WTC11 (cell line): ENCODE measurements around the gene ROBO1. TPM values are rescaled to one million over a fixed set of nuclear protein-coding genes. Genes with fewer than 3 reads are reported as not detected.

Source experiments
- ATAC-seq: fragments of 200-7000 bp; cut with Tn5 transposase; 2 replicates; pipeline ENCODE4 v1.10.0; 2021; ENCODE audit warnings: mild to moderate bottlenecking, moderate library complexity
- CTCF ChIA-PET: fragments of 300-600 bp; sonication (Branson Sonifier 250); formaldehyde crosslinking; loops from one replicate; lab custom pipeline; 2021; ENCODE audit warnings: antibody characterized with exemption; lab: Charles Lee
- POLR2A ChIA-PET: fragments of 350-600 bp; sonication (Branson Sonifier 250); formaldehyde crosslinking; loops from one replicate; lab custom pipeline; 2021; ENCODE audit warnings: antibody characterized with exemption; lab: Charles Lee
- DNase-seq: peaks from one replicate; pipeline ENCODE4 v3.0.0; 2021; ENCODE audit warnings: low spot score
- H3K27ac Mint-ChIP-seq: 2 replicates; pipeline ENCODE4 v1.8.0; 2021; ENCODE audit warnings: mixed read lengths
- H3K27me3 Mint-ChIP-seq: 2 replicates; pipeline ENCODE4 v1.8.0; 2021; ENCODE audit warnings: low read depth, mild to moderate bottlenecking, moderate library complexity, mixed read lengths
- H3K36me3 Mint-ChIP-seq: 2 replicates; pipeline ENCODE4 v1.8.0; 2021; ENCODE audit warnings: mixed read lengths
- H3K4me1 Mint-ChIP-seq: 2 replicates; pipeline ENCODE4 v1.8.0; 2022; ENCODE audit warnings: mixed read lengths
- H3K4me3 Mint-ChIP-seq: 2 replicates; pipeline ENCODE4 v1.8.0; 2021; ENCODE audit warnings: mild to moderate bottlenecking, moderate library complexity, mixed read lengths
- H3K9me3 Mint-ChIP-seq: 2 replicates; pipeline ENCODE4 v1.8.0; 2021; ENCODE audit warnings: mixed read lengths
- ATF1 ChIP-seq: sonication (generic); formaldehyde crosslinking; IDR thresholded peaks from 2 replicates; pipeline ENCODE4 v1.8.1; 2023; ENCODE audit warnings: mild to moderate bottlenecking, moderate library complexity, missing genetic modification reagents
- FOXP1 ChIP-seq: sonication (generic); formaldehyde crosslinking; IDR thresholded peaks from 2 replicates; pipeline ENCODE4 v1.8.0; 2022; ENCODE audit warnings: missing genetic modification reagents, mild to moderate bottlenecking, moderate library complexity, borderline replicate concordance
- OVOL2 ChIP-seq: fragments of 250-450 bp; sonication (Bioruptor Pico); IDR thresholded peaks from 2 replicates; pipeline ENCODE4 v1.9.0; 2021; ENCODE audit warnings: mild to moderate bottlenecking, borderline replicate concordance
- SOX15 ChIP-seq: fragments of 250-450 bp; sonication (Bioruptor Pico); IDR thresholded peaks from 2 replicates; pipeline ENCODE4 v1.9.0; 2021; ENCODE audit warnings: mild to moderate bottlenecking
- ZBTB21 ChIP-seq: sonication (generic); formaldehyde crosslinking; IDR thresholded peaks from 2 replicates; pipeline ENCODE4 v1.8.1; 2023; ENCODE audit warnings: mild to moderate bottlenecking, missing genetic modification reagents, borderline replicate concordance
- ZNF138 ChIP-seq: sonication (generic); formaldehyde crosslinking; conservative IDR thresholded peaks from 2 replicates; pipeline ENCODE4 v1.8.1; 2022; ENCODE audit warnings: mild to moderate bottlenecking, moderate library complexity, missing genetic modification reagents
- ZNF416 ChIP-seq: fragments of 250-450 bp; sonication (Bioruptor Pico); IDR thresholded peaks from 2 replicates; pipeline ENCODE4 v1.9.0; 2021; ENCODE audit warnings: mild to moderate bottlenecking, inconsistent platforms
- total RNA-seq: library from RNA; stranded (reverse); gene quantifications from 3 replicates; pipeline ENCODE4 v1.2.3, GENCODE V29; 2021
- TF ChIP-seq, protein P1 (sequence below): sonication (generic); formaldehyde crosslinking; IDR thresholded peaks from 2 replicates; pipeline ENCODE4 v1.8.0; 2022; ENCODE audit warnings: mild to moderate bottlenecking, missing genetic modification reagents
- TF ChIP-seq, protein P2 (sequence below): sonication (generic); formaldehyde crosslinking; IDR thresholded peaks from 2 replicates; pipeline ENCODE4 v1.8.1; 2023; ENCODE audit warnings: mild to moderate bottlenecking, missing genetic modification reagents, moderate library complexity
- TF ChIP-seq, protein P3 (sequence below): sonication (generic); formaldehyde crosslinking; IDR thresholded peaks from 2 replicates; pipeline ENCODE4 v1.8.1; 2023; ENCODE audit warnings: mild to moderate bottlenecking, missing genetic modification reagents, borderline replicate concordance
- TF ChIP-seq, protein P4 (sequence below): sonication (generic); formaldehyde crosslinking; IDR thresholded peaks from 2 replicates; pipeline ENCODE4 v1.8.0; 2022; ENCODE audit warnings: mild to moderate bottlenecking, missing genetic modification reagents
- TF ChIP-seq, protein P5 (sequence below): sonication (generic); formaldehyde crosslinking; IDR thresholded peaks from 2 replicates; pipeline ENCODE4 v1.8.1; 2023; ENCODE audit warnings: mild to moderate bottlenecking, missing genetic modification reagents, moderate library complexity
- TF ChIP-seq, protein P6 (sequence below): sonication (generic); formaldehyde crosslinking; IDR thresholded peaks from 2 replicates; pipeline ENCODE4 v1.8.1; 2022; ENCODE audit warnings: mild to moderate bottlenecking, moderate library complexity, missing genetic modification reagents
- TF ChIP-seq, protein P7 (sequence below): sonication (generic); formaldehyde crosslinking; IDR thresholded peaks from 2 replicates; pipeline ENCODE4 v1.8.1; 2023; ENCODE audit warnings: mild to moderate bottlenecking, missing genetic modification reagents
- TF ChIP-seq, protein P8 (sequence below): sonication (generic); formaldehyde crosslinking; IDR thresholded peaks from 2 replicates; pipeline ENCODE4 v1.8.0; 2023; ENCODE audit warnings: missing genetic modification reagents, mild to moderate bottlenecking, borderline replicate concordance

ROBO1 gene
- total RNA-seq, 1 experiment from 2014 or later = 90.9 TPM

DNA sequence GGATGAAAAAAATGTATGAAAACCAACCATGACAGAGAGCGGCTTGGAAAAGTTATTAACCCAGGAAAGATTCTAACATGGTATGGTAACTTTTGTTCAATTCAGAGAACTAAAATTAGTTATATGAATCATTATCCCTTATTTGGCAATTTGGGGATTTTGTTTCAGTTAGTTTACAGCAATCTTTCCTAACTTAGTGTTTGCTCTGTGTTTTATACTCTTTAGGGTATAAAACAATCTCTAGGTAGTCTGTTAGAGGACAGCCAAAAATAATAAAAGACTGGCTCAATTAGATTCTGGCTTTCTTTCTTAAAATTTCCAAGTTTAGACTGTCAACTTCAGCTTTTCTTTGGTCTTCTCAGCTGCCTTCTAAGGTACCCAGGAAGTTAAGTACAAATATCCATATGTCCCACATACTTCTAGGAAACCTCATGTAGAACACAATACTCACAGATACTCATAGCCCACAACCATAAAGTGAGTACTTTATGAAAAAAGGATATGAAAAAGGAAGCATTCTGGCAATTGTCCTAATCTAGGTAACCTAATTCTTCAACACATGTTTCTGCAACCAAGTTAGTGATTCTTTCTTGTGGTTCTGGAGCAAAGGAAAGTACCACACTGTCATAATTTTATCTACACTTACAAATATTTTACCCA lies 849.3 kb downstream of the ROBO1 start (continued):
- TF ChIP-seq, protein P1, sequence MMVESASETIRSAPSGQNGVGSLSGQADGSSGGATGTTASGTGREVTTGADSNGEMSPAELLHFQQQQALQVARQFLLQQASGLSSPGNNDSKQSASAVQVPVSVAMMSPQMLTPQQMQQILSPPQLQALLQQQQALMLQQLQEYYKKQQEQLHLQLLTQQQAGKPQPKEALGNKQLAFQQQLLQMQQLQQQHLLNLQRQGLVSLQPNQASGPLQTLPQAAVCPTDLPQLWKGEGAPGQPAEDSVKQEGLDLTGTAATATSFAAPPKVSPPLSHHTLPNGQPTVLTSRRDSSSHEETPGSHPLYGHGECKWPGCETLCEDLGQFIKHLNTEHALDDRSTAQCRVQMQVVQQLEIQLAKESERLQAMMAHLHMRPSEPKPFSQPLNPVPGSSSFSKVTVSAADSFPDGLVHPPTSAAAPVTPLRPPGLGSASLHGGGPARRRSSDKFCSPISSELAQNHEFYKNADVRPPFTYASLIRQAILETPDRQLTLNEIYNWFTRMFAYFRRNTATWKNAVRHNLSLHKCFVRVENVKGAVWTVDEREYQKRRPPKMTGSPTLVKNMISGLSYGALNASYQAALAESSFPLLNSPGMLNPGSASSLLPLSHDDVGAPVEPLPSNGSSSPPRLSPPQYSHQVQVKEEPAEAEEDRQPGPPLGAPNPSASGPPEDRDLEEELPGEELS (CRISPR knock-in tag) = no peak
- TF ChIP-seq SOX15 (CRISPR knock-in tag) (no peak), ZBTB21 (CRISPR knock-in tag) (no peak)

DNA sequence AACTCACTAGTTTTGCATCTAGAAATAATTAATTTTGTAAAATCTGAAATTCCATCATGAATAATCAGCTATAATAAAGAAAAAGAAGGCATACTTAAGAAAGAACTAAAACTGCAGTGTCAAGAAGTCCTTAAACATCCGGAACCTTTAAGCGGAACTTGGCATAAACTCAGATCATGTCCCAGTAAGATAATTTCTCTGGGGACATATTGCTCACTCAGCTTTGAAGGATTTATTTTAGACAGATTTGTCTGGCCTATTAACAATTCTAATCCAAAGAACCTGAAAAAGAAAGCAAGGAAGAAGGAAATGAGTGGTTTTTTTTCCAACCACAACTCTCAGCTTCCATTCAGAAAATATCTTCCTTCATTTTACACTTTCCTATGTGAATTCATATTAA lies 850.3 kb downstream of the ROBO1 start:
- Mint-ChIP-seq H3K4me1 (peaks cover 9% of the 10 kb centered on the region), H3K9me3 (no peaks in the 10 kb centered on the region), H3K27ac (no peak overlapping the region), H3K4me3 (no peak overlapping the region), H3K27me3 (no peaks in the 10 kb centered on the region)
- no peak for ATAC-seq
- CTCF ChIA-PET = no interaction called here
- DNase-seq = no peak
- POLR2A ChIA-PET = interaction anchor here (0.6 to 0.7 kb wide), 2 partner anchors 136 to 678 kb away, joined by 3 read pairs; no protein-coding TSS in a partner anchor
- TF ChIP-seq, protein P2, sequence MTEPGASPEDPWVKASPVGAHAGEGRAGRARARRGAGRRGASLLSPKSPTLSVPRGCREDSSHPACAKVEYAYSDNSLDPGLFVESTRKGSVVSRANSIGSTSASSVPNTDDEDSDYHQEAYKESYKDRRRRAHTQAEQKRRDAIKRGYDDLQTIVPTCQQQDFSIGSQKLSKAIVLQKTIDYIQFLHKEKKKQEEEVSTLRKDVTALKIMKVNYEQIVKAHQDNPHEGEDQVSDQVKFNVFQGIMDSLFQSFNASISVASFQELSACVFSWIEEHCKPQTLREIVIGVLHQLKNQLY (CRISPR knock-in tag) = no peak
- TF ChIP-seq, protein P3, sequence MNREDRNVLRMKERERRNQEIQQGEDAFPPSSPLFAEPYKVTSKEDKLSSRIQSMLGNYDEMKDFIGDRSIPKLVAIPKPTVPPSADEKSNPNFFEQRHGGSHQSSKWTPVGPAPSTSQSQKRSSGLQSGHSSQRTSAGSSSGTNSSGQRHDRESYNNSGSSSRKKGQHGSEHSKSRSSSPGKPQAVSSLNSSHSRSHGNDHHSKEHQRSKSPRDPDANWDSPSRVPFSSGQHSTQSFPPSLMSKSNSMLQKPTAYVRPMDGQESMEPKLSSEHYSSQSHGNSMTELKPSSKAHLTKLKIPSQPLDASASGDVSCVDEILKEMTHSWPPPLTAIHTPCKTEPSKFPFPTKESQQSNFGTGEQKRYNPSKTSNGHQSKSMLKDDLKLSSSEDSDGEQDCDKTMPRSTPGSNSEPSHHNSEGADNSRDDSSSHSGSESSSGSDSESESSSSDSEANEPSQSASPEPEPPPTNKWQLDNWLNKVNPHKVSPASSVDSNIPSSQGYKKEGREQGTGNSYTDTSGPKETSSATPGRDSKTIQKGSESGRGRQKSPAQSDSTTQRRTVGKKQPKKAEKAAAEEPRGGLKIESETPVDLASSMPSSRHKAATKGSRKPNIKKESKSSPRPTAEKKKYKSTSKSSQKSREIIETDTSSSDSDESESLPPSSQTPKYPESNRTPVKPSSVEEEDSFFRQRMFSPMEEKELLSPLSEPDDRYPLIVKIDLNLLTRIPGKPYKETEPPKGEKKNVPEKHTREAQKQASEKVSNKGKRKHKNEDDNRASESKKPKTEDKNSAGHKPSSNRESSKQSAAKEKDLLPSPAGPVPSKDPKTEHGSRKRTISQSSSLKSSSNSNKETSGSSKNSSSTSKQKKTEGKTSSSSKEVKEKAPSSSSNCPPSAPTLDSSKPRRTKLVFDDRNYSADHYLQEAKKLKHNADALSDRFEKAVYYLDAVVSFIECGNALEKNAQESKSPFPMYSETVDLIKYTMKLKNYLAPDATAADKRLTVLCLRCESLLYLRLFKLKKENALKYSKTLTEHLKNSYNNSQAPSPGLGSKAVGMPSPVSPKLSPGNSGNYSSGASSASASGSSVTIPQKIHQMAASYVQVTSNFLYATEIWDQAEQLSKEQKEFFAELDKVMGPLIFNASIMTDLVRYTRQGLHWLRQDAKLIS (CRISPR knock-in tag) = no peak
- TF ChIP-seq ATF1 (no peak), ZNF138 (no peak)
- TF ChIP-seq, protein P4, sequence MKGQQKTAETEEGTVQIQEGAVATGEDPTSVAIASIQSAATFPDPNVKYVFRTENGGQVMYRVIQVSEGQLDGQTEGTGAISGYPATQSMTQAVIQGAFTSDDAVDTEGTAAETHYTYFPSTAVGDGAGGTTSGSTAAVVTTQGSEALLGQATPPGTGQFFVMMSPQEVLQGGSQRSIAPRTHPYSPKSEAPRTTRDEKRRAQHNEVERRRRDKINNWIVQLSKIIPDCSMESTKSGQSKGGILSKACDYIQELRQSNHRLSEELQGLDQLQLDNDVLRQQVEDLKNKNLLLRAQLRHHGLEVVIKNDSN = no peak
- TF ChIP-seq, protein P5, sequence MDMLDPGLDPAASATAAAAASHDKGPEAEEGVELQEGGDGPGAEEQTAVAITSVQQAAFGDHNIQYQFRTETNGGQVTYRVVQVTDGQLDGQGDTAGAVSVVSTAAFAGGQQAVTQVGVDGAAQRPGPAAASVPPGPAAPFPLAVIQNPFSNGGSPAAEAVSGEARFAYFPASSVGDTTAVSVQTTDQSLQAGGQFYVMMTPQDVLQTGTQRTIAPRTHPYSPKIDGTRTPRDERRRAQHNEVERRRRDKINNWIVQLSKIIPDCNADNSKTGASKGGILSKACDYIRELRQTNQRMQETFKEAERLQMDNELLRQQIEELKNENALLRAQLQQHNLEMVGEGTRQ (CRISPR knock-in tag) = no peak
- TF ChIP-seq, all 79 proteins: peak for 0
- H3K36me3 Mint-ChIP-seq = no peaks in the 10 kb centered on the region

DNA sequence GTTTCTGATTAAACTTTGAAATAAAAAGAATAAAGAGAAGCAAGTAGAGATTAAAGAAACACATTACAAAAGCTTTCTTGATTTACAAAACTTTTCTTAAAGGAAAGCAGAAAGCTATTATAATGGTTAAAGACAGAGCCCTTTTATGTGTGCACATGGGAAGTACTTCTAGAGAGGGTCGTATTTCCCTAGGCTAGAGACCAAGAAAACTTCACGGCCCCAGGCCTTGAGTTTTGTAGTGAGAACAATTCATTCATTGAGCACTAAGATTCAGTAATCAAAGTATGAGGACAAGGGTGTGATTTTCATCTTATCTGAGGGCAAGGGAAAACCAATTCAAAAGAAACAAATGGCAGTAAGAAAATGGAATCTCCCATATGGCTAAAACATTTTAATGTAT lies 854.1 kb downstream of the ROBO1 start:
- TF ChIP-seq OVOL2 (CRISPR knock-in tag) (no peak), ZNF416 (CRISPR knock-in tag) (no peak), FOXP1 (no peak)
- TF ChIP-seq, protein P6, sequence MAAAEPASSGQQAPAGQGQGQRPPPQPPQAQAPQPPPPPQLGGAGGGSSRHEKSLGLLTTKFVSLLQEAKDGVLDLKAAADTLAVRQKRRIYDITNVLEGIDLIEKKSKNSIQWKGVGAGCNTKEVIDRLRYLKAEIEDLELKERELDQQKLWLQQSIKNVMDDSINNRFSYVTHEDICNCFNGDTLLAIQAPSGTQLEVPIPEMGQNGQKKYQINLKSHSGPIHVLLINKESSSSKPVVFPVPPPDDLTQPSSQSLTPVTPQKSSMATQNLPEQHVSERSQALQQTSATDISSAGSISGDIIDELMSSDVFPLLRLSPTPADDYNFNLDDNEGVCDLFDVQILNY (CRISPR knock-in tag) = no peak
- TF ChIP-seq, protein P7, sequence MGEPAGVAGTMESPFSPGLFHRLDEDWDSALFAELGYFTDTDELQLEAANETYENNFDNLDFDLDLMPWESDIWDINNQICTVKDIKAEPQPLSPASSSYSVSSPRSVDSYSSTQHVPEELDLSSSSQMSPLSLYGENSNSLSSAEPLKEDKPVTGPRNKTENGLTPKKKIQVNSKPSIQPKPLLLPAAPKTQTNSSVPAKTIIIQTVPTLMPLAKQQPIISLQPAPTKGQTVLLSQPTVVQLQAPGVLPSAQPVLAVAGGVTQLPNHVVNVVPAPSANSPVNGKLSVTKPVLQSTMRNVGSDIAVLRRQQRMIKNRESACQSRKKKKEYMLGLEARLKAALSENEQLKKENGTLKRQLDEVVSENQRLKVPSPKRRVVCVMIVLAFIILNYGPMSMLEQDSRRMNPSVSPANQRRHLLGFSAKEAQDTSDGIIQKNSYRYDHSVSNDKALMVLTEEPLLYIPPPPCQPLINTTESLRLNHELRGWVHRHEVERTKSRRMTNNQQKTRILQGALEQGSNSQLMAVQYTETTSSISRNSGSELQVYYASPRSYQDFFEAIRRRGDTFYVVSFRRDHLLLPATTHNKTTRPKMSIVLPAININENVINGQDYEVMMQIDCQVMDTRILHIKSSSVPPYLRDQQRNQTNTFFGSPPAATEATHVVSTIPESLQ = no peak
- TF ChIP-seq, protein P8, sequence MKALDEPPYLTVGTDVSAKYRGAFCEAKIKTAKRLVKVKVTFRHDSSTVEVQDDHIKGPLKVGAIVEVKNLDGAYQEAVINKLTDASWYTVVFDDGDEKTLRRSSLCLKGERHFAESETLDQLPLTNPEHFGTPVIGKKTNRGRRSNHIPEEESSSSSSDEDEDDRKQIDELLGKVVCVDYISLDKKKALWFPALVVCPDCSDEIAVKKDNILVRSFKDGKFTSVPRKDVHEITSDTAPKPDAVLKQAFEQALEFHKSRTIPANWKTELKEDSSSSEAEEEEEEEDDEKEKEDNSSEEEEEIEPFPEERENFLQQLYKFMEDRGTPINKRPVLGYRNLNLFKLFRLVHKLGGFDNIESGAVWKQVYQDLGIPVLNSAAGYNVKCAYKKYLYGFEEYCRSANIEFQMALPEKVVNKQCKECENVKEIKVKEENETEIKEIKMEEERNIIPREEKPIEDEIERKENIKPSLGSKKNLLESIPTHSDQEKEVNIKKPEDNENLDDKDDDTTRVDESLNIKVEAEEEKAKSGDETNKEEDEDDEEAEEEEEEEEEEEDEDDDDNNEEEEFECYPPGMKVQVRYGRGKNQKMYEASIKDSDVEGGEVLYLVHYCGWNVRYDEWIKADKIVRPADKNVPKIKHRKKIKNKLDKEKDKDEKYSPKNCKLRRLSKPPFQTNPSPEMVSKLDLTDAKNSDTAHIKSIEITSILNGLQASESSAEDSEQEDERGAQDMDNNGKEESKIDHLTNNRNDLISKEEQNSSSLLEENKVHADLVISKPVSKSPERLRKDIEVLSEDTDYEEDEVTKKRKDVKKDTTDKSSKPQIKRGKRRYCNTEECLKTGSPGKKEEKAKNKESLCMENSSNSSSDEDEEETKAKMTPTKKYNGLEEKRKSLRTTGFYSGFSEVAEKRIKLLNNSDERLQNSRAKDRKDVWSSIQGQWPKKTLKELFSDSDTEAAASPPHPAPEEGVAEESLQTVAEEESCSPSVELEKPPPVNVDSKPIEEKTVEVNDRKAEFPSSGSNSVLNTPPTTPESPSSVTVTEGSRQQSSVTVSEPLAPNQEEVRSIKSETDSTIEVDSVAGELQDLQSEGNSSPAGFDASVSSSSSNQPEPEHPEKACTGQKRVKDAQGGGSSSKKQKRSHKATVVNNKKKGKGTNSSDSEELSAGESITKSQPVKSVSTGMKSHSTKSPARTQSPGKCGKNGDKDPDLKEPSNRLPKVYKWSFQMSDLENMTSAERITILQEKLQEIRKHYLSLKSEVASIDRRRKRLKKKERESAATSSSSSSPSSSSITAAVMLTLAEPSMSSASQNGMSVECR (CRISPR knock-in tag) = no peak
- Mint-ChIP-seq H3K4me1 (peaks cover 12% of the 10 kb centered on the region), H3K9me3 (no peaks in the 10 kb centered on the region), H3K27ac (no peak overlapping the region), H3K27me3 (no peaks in the 10 kb centered on the region), H3K4me3 (no peak overlapping the region), H3K36me3 (no peaks in the 10 kb centered on the region)
- ChIA-PET CTCF (no interaction called here), POLR2A (no interaction called here)
- peak; percentile 34; the same call in 1 of the 2 replicates for ATAC-seq
- no peak for DNase-seq
